Retina (tissue), 1 donor: Measurements from ENCODE around the gene FAM13C.
A peak's percentile ranks its signal among the peaks of the same experiment; 100 is the strongest.
"Not testable (repeated sequence)": the region's sequence is repeated elsewhere in the genome, so short reads cannot be mapped to it uniquely, and the experiment has no call there.

ENCODE experiments used
- DNase-seq: peaks from one replicate; pipeline ENCODE4 v3.0.0-alpha.2; 2016

Gene FAM13C

GRCh38 chr10:59271160-59271559 lies 91.2 kb downstream of the FAM13C start:
- DNase-seq = no peak

GRCh38 chr10:59270492-59270891 lies 91.9 kb downstream of the FAM13C start:
- no peak for DNase-seq

- no peak for DNase-seq
Observed at GRCh38 chr10:59269651-59270050, 92.7 kb downstream of the FAM13C start.

- DNase-seq = no peak
Observed at GRCh38 chr10:59268460-59268859, 93.9 kb downstream of the FAM13C start.

GRCh38 chr10:59266321-59266720 lies 96.0 kb downstream of the FAM13C start:
- no peak for DNase-seq

GRCh38 chr10:59265141-59265540 lies 97.2 kb downstream of the FAM13C start:
- no peak for DNase-seq

- DNase-seq = no peak
Observed at GRCh38 chr10:59258890-59259289, 103.5 kb downstream of the FAM13C start.

GRCh38 chr10:59257224-59257623 lies 105.1 kb downstream of the FAM13C start:
- no peak for DNase-seq

GRCh38 chr10:59255463-59255862 lies 106.9 kb downstream of the FAM13C start:
- DNase-seq = no peak

- no peak for DNase-seq
Observed at GRCh38 chr10:59252491-59252890, 109.9 kb downstream of the FAM13C start.

- no peak for DNase-seq
Observed at GRCh38 chr10:59245686-59246085, 116.7 kb downstream of the FAM13C start.

- DNase-seq = no peak
Observed at GRCh38 chr10:59244871-59245270, 117.5 kb downstream of the FAM13C start.

- DNase-seq = no peak
Observed at GRCh38 chr10:59243611-59244195, 118.6 kb downstream of the FAM13C start.

- DNase-seq = no peak
Observed at GRCh38 chr10:59242991-59243390, 119.4 kb downstream of the FAM13C start.

GRCh38 chr10:59242057-59242456 lies 120.3 kb downstream of the FAM13C start:
- DNase-seq = no peak

GRCh38 chr10:59240582-59241183 lies 121.7 kb downstream of the FAM13C start:
- peak; percentile 39 for DNase-seq

GRCh38 chr10:59239108-59239507 lies 123.2 kb downstream of the FAM13C start:
- DNase-seq = not testable (repeated sequence)

GRCh38 chr10:59237775-59238174 lies 124.6 kb downstream of the FAM13C start:
- no peak for DNase-seq

- no peak for DNase-seq
Observed at GRCh38 chr10:59236064-59236697, 126.2 kb downstream of the FAM13C start.

- DNase-seq = no peak
Observed at GRCh38 chr10:59234816-59235429, 127.4 kb downstream of the FAM13C start.

- no peak for DNase-seq
Observed at GRCh38 chr10:59234194-59234593, 128.2 kb downstream of the FAM13C start.

GRCh38 chr10:59229441-59229840 lies 132.9 kb downstream of the FAM13C start:
- DNase-seq = no peak

- DNase-seq = no peak
Observed at GRCh38 chr10:59227136-59227673, 135.1 kb downstream of the FAM13C start.

GRCh38 chr10:59225211-59225610 lies 137.1 kb downstream of the FAM13C start:
- no peak for DNase-seq
